Urinary bladder (tissue), 4 donors: ENCODE results near the gene TGIF2. TPM values are rescaled to one million over a fixed set of nuclear protein-coding genes. Genes with fewer than 3 reads are reported as not detected.
A peak's percentile ranks its signal among the peaks of the same experiment; 100 is the strongest.

ENCODE experiments used
- DNase-seq: peaks from one replicate; pipeline ENCODE4 v3.0.0-alpha.2; 2015; ENCODE audit errors: extremely low spot score
- H3K27ac ChIP-seq: one replicate; pipeline ENCODE4 v1.5.1; 2013; ENCODE audit warnings: low read depth, mild to moderate bottlenecking, moderate library complexity
- H3K36me3 ChIP-seq: one replicate; pipeline ENCODE4 v1.6.1; 2013; ENCODE audit warnings: mild to moderate bottlenecking, moderate library complexity; ENCODE audit not compliant: insufficient read depth
- H3K4me1 ChIP-seq: one replicate; pipeline ENCODE4 v1.6.1; 2013; ENCODE audit warnings: mild to moderate bottlenecking, moderate library complexity; ENCODE audit not compliant: insufficient read depth
- H3K4me3 ChIP-seq: one replicate; pipeline ENCODE4 v1.5.1; 2013; ENCODE audit warnings: low read depth, low read length
- WGBS: extraction: QIAGEN DNeasy Blood & Tissue Kit; methylation state at CpG from one replicate; pipeline ENCODE4 v1.1.7; 2013; 5-methylcytosine and 5-hydroxymethylcytosine counted together
- polyA plus RNA-seq: library from polyadenylated mRNA; stranded (reverse); fragments of 200-250 nt; gene quantifications from one replicate; pipeline ENCODE4 v1.2.3, GENCODE V29; 2013
- total RNA-seq: library from RNA; depleted of rRNA; stranded (reverse); fragments of >200 nt; gene quantifications from one replicate; pipeline ENCODE4 v1.2.3, GENCODE V29; 2014
- donor health status: healthy with polysubstance abuse.
- donor health status: healthy.

The TGIF2 gene
- 18.6 TPM for total RNA-seq
- 7.3 TPM for polyA plus RNA-seq

DNA sequence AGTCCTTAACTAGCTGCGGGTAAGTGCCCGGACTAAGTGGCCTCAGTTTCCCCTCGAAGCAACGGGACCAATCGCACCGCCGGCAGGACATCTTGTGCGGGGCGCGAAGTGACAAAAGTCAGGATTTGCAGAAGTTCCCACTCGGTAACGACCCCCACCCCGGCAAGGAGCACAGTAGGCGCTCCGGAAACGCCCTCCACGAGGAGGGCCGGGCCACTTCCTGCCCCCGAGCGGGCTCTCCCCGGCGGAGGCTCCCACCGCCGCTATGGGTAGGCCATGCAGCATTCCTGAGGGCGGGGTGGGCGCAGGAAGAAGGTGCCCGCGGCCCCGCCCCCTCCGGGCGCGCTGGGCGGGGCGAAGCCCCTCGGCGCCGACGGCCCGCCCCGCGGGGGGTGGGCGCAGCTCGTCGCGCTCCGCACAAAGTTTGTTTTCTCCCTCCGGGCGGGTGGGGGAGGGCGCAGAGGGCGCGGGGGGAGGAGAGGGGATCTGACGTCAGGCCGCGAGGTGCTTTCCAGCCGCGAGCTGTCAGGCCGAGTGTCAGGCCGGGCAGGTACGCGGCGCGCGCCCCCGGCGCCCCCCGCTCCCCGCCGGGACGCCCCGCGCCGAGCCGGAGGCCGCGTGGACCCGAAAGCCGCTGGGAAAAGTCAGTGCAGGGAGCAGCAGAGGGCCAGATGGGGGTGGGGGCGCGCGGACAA is at the start of gene TGIF2:
TGIF2 (plus strand) TSS at position 495 of the 695 bp plus-strand sequence. CDS start 5,178 bp downstream, outside the sequence.
- Histone ChIP-seq H3K36me3 (no peaks in the 10 kb centered on the region), H3K27ac (peak within 1 kb of the TSS; percentile 98), H3K4me1 (no peaks in the 10 kb centered on the region), H3K4me3 (peak within 1 kb of the TSS; percentile 83)
- DNase-seq, result peak; percentile 78
- WGBS, result 3% methylated on average over 77 of the region's 80 CpGs

DNA sequence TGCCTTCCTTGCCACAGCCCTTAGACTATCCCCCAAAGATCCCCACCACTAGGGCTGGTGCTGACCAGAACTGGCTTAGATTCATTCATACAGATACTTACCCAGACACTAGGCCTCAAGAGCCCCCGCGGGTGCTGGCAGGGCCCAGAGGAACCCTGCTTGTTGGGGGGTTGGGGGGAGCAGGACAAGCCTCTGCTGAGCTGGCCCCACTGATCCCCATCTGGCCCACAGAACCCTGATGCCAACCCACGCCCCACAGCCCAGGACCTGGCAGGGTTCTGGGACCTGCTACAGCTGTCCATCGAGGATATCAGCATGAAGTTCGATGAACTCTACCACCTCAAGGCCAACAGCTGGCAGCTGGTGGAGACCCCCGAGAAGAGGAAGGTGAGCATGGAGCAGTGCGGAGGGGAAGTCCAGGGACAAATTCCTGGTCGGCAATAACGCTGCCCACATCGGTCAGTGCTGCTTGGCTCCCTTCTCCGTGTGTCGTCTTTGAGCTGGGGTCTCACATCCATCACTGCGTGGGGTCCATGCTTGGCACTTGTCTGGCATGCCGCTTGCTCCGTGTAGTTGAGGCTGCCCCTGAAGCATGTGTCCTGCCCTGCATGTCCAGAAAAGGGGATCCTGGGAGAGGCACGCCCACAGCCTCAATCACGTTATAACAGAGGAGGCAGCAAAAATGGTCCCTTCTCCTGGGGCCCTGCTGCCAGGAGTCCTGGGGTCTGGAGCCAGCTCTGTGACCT is 47.6 kb upstream of the TGIF2 start:
- H3K36me3 ChIP-seq, result peaks cover 3% of the 10 kb centered on the region
- WGBS, result 90% methylated on average over 17 of the region's 17 CpGs
- no peaks in the 10 kb centered on the region for H3K4me1 ChIP-seq

DNA sequence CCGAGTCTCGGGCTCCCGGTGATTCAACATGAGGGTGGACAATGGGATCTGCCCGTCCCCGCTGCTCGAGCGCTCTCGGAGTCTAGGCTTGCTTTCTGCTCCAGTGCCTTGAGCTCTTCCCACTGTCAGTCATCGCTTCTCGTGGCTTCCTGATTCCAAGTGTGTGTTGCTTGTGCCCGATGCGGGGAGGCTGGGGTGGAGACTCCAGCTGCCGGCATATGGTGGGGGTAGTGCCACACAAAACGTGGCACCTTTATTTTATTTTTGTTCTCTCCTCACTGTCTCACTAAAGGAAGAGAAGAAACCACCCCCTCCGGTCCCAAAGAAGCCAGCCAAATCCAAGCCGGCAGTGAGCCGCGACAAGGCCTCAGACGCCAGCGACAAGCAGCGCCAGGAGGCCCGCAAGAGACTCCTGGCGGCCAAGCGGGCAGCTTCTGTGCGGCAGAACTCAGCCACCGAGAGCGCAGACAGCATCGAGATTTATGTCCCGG is 46.8 kb upstream of the TGIF2 start:
- DNase-seq, result no peak
- Histone ChIP-seq H3K36me3 (peaks cover 3% of the 10 kb centered on the region), H3K4me1 (no peaks in the 10 kb centered on the region), H3K4me3 (no peak overlapping the region), H3K27ac (no peak overlapping the region)
- WGBS, result 92% methylated on average over 29 of the region's 29 CpGs

More for the DNA sequence above, 47.6 kb upstream of the TGIF2 start:
- no peak for DNase-seq
- no peak overlapping the region for H3K4me3 ChIP-seq
- H3K27ac ChIP-seq, result no peak overlapping the region

DNA sequence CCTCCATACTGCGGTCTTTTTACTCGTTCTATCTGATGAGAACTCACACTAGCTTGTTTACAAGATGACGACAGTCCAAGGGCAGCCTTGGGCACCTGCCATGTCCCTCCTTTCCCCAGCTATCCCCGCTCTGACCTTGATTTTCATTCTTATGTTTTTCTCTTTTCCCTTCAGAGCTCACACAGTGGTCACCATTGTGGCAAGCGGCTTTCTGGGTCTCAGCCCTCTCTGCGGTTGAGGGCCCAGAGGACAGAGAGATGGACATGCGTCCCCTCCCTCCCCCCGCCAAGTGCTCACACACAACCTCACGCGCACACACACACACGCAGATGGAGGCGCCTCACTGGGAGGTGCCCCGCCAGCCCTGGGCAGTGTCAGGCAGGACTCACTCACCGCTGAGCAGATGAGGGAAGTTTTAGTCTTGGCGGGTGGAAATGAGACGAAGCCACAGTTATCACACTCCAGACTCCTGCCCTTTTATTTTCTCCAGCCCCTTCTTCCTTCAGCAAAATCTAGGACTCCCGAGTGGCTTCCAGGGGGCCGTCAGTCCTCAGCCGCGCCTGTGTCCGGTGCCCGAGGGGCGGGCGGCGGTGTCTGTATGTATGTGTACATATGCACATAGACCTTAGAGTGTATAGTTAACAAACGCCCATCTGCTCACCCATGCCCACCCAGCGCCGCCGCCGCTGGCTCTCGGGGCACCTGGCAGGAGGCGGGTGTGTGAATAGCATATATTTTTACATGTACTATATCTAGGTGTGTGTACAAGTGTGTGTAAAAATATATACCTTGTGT is 45.9 kb upstream of the TGIF2 start:
- Histone ChIP-seq H3K4me1 (no peaks in the 10 kb centered on the region), H3K4me3 (no peak overlapping the region), H3K36me3 (peaks cover 3% of the 10 kb centered on the region), H3K27ac (no peak overlapping the region)
- no peak for DNase-seq
- 80% methylated on average over 32 of the region's 32 CpGs for WGBS

DNA sequence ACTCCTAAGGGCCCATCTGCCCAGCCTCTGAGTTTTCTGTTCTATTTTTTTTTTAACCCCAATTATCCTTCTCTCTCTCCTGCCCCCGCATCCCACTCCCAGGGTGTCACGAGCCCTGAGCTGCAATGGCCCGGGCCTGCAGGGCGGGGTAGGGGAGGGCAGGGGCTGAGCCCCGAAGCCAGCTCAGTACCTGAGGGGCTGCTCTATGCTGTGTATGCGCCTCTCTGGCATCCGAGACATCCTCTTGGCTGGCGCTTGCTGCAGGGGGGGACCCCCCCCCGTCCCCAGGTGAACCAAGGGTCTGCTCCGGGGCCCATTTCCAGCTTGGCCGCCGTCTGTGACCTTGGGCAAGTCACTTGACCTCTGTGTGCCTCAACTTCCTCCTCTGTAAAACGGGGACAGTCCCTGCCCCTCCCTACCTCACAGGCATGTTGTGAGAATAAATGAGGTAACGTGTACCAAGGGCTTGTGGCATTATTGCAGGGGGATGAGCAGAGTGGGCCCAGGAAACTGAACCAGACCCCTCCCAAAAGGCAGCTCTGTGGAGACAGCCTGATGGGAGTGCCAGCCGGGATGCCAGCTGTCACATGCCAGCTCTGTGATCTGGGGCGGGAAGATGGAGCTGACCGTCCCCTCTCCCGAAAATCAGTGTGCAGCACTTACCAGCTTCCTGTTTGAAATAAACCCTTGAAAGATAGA is 45.1 kb upstream of the TGIF2 start:
- Histone ChIP-seq H3K36me3 (peaks cover 3% of the 10 kb centered on the region), H3K4me1 (no peaks in the 10 kb centered on the region), H3K4me3 (no peak overlapping the region), H3K27ac (no peak overlapping the region)
- DNase-seq, result no peak
- 86% methylated on average over 18 of the region's 18 CpGs for WGBS

DNA sequence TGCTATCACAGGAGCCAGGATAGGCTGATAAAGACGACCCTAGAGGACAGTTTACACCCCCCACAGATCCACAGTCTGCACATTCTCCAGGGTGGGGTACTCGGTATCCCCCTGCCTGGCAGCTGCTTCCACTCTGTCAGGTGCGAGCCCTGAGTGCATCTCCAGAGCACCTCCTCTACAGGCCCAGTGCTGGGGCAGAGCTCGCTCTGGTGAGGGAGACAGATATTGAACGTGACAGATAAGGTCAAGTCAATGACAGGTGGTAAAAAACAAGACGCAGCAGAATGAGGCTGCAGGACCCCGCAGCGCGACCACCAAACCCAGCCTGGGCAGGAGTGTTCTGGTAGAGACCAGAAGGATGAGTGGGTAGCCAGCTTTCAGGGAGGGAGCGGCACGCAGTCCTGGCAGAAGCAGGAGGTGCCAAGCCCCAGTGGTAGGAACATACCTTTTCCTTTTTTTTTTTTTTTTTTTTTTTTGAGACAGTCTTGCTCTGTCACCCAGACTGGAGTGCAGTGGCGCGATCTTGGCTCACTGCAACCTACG is 44.5 kb upstream of the TGIF2 start:
- no peak for DNase-seq
- Histone ChIP-seq H3K36me3 (peaks cover 3% of the 10 kb centered on the region), H3K4me1 (no peaks in the 10 kb centered on the region), H3K4me3 (no peak overlapping the region), H3K27ac (no peak overlapping the region)
- 84% methylated on average over 14 of the region's 14 CpGs for WGBS

DNA sequence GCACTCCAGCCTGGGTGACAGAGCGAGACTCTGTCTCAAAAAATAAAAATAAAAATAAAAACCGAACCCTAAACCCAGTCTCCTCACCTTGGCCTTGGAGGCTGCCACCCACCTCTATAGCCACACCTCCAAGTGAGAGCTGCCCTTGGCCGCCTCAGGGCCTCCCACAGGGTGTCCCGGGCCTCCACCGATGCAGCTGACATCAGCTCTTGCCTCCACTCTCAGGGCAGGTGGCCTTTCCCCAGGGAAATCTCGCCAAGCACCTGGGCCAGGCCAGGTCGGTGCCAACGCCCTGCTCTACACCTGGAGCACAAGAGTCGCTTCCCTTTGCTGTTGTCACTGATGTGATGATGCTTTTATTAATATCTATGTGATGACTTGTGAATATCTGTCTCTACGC is 41.0 kb upstream of the TGIF2 start:
- no peak for DNase-seq
- 92% methylated on average over 10 of the region's 10 CpGs for WGBS
- Histone ChIP-seq H3K27ac (no peak overlapping the region), H3K36me3 (no peaks in the 10 kb centered on the region), H3K4me3 (no peak overlapping the region), H3K4me1 (no peaks in the 10 kb centered on the region)

DNA sequence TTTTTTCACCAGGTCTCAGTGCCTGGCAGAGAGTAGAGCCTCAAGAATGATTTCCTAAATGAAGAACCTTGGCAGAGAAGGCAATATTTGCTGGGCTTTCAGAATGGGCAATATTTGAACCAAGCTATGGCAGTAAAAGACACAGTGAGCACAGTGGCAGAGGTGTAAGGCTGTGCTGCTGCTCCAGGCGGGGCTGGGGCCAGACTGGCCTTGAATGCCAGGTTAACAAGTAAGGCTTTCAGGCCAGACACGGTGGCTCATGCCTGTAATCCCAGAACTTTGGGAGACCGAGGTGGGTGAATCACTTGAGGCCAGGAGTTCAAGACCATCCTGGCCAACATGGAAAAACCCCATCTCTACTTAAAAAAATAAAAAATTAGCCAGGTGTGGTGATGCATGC is 40.6 kb upstream of the TGIF2 start:
- Histone ChIP-seq H3K36me3 (no peaks in the 10 kb centered on the region), H3K4me1 (no peaks in the 10 kb centered on the region), H3K27ac (no peak overlapping the region), H3K4me3 (no peak overlapping the region)
- WGBS, result 78% methylated on average over 3 of the region's 3 CpGs
- DNase-seq, result no peak

DNA sequence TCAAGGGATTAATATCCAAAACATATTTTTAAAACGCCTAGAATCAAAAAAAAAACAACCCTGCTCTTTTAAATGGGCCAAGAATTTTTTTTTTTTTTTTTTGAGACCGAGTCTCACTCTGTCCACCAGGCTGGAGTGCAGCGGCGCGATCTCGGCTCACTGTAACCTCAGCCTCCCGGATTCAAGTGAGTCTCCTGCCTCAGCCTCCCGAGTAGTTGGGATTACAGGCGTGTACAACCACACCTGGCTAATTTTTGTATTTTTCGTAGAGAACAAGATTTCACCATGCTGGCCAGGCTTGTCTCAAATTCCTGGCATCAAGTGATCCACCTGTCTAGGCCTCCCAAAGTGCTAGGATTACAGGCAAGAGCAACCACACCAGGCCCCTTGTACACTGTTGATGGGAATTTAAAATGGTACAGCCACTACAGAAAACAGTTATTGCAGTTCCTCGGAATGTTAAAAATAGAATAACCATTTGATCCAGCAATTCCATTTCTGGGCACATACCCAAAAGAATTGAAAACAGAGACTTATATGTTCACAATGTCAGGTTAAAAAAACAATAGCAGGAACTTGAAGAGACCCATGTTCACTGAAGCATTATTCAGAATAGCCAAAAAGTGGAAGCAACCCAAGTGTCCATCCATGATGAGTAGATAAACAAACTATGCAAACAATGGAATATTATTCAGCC is 35.2 kb upstream of the TGIF2 start:
- H3K36me3 ChIP-seq, result no peaks in the 10 kb centered on the region
- 65% methylated on average over 11 of the region's 11 CpGs for WGBS
- H3K4me3 ChIP-seq, result no peak overlapping the region
- H3K4me1 ChIP-seq, result no peaks in the 10 kb centered on the region
- DNase-seq, result no peak
- no peak overlapping the region for H3K27ac ChIP-seq

DNA sequence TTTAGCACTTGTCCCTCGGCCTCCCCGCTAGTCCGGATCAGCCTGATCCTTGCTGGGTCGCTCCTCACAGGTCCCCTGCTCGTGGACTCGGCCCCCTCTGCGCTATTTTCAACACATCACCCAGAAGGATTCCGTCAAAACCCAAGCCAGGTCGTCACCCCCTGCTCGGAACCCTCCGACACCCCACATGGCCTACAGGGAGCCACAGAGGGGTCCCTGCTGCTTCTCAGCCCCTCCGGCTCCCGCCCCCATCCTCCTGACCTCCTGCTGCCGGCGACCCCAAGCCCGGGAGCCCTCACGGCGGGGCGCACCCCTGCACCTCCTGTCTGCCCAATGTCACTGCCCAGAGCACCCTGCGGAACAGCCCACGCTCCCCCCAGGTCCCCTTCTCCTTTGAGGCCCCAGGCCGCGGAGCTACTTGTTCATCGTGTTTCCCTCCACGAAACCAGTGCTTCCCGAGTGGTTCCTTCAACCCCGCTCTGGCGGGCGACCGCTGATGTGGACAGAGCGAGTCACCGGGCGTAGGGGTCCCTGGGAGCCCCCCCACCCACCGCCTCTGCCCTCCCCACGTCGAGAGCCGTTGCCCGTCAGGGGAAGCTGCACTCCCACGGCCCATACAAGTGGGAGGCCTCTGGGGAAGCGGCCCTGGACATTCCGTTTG is 32.7 kb upstream of the TGIF2 start:
- Histone ChIP-seq H3K4me3 (peak overlapping the region; percentile 56), H3K4me1 (no peaks in the 10 kb centered on the region), H3K36me3 (no peaks in the 10 kb centered on the region), H3K27ac (peak overlapping the region; percentile 80)
- DNase-seq, result no peak
- WGBS, result 16% methylated on average over 41 of the region's 41 CpGs

DNA sequence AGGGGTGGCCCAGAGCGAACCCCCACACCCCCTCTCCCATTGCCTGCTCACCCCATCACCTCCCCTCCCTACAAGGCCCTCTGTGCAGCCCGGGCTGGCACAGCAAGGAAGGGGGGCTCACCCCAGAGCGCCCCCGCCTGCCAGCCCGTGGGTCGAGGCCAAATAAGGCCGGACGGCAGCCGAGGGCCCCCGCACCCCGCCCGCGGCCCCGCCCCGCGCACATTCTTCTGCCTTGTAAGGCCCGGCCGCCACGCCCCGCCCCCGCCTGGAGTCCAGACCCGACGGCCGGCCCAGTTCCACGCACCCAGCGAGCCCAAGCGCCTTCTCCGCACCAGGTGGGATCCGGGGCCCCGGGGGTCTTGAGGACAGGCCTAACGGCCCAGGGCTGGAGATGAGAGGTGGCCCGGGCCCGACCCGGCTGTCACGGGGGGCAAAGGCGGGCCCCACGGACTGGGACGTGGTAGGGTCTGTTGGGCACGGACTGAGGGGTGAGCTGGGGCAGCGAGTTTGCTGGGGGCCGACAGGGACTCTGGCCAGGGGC is 32.1 kb upstream of the TGIF2 start, which contains the start of gene MYL9:
MYL9 (plus strand) TSS at position 293 of the 541 bp plus-strand sequence. CDS start 3,366 bp downstream, outside the sequence.
- peak within 1 kb of the TSS; percentile 56 for H3K4me3 ChIP-seq
- 2% methylated on average over 41 of the region's 41 CpGs for WGBS
- no peaks in the 10 kb centered on the region for H3K36me3 ChIP-seq
- H3K27ac ChIP-seq, result peak within 1 kb of the TSS; percentile 95
- DNase-seq, result no peak
- no peaks in the 10 kb centered on the region for H3K4me1 ChIP-seq
